Right lobe of liver (tissue), 4 donors: Measurements from ENCODE around the gene CACHD1.

ENCODE experiments used
- POLR2A ChIP-seq: fragments of 450-650 bp; IDR thresholded peaks from one replicate; pipeline ENCODE4 v1.6.1; 2017; ENCODE audit warnings: antibody characterized with exemption, mild to moderate bottlenecking
- TF ChIP-seq, protein P1 (sequence below), 4 donors: fragments of 200-600 bp in 3 of 4; fragments of 450-650 bp in 1 of 4; IDR thresholded peaks; one replicate each; pipeline versions ENCODE4 v1.5.1 to v1.8.0; 2016 to 2022; ENCODE audit warnings: antibody characterized with exemption in 4 of 4, mild to moderate bottlenecking in 2 of 4
- donor health status: DM: no; HTN: no; CAD: no.
- donor health status: DM: no; HTN: no; CAD: no.
- donor health status: DM: no; HTN: yes; CAD: no.

- TF ChIP-seq, protein P1, sequence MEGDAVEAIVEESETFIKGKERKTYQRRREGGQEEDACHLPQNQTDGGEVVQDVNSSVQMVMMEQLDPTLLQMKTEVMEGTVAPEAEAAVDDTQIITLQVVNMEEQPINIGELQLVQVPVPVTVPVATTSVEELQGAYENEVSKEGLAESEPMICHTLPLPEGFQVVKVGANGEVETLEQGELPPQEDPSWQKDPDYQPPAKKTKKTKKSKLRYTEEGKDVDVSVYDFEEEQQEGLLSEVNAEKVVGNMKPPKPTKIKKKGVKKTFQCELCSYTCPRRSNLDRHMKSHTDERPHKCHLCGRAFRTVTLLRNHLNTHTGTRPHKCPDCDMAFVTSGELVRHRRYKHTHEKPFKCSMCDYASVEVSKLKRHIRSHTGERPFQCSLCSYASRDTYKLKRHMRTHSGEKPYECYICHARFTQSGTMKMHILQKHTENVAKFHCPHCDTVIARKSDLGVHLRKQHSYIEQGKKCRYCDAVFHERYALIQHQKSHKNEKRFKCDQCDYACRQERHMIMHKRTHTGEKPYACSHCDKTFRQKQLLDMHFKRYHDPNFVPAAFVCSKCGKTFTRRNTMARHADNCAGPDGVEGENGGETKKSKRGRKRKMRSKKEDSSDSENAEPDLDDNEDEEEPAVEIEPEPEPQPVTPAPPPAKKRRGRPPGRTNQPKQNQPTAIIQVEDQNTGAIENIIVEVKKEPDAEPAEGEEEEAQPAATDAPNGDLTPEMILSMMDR (IDR thresholded peaks at IDR 0.05): no peak
- no peak for TF ChIP-seq POLR2A
Observed at GRCh38 chr1:64734287-64734652, 264.3 kb downstream of the CACHD1 start.
